Peyer's patch (tissue), 4 donors: ENCODE data around the gene PODN. TPM values are rescaled to one million over a fixed set of nuclear protein-coding genes. Genes with fewer than 3 reads are reported as not detected.

Experiments
- DNase-seq, 3 donors: peaks; one replicate each; pipeline ENCODE4 v3.0.0-alpha.2; 2017 to 2019
- H3K27ac ChIP-seq, 4 donors: fragments of 200-600 bp; sonication (generic); one replicate each; pipeline ENCODE4 v1.5.1; 2016 to 2019
- H3K27me3 ChIP-seq, 2 donors: fragments of 200-600 bp; sonication (generic); one replicate each; pipeline ENCODE4 v1.5.1; 2019
- H3K36me3 ChIP-seq, 3 donors: fragments of 200-600 bp; sonication (generic); one replicate each; pipeline ENCODE4 v1.5.1; 2016 to 2019
- H3K4me1 ChIP-seq, 4 donors: fragments of 200-600 bp; sonication (generic); one replicate each; pipeline ENCODE4 v1.5.1; 2016 to 2019
- H3K4me3 ChIP-seq, 4 donors: fragments of 200-600 bp; sonication (generic); 1 replicate in 3 of 4; 2 replicates in 1 of 4; pipeline ENCODE4 v1.5.1; 2016 to 2019; ENCODE audit warnings: mild to moderate bottlenecking in 1 of 4
- H3K9me3 ChIP-seq, 4 donors: fragments of 200-600 bp; sonication (generic); one replicate each; pipeline ENCODE4 v1.5.1; 2016 to 2019; ENCODE audit warnings: mild to moderate bottlenecking in 1 of 4
- POLR2A ChIP-seq, 2 donors: fragments of 450-650 bp; IDR thresholded peaks; one replicate each; pipeline ENCODE4 v1.5.1; 2017; ENCODE audit warnings: antibody characterized with exemption in 2 of 2, mild to moderate bottlenecking in 2 of 2, moderate library complexity in 2 of 2
- total RNA-seq, 4 donors: library from RNA; depleted of rRNA; stranded (reverse); fragments of >200 nt; gene quantifications; one replicate each; pipeline ENCODE4 v1.1.0, GENCODE V29; 2016
- TF ChIP-seq, protein P1 (sequence below), 6 experiments: fragments of 450-650 bp in 4 of 6; fragments of 200-600 bp in 2 of 6; sonication (generic) in 1 of 6; IDR thresholded peaks; one replicate each; pipeline ENCODE4 v1.5.1; 2017 to 2019; ENCODE audit warnings: antibody characterized with exemption in 6 of 6, mild to moderate bottlenecking in 3 of 6, moderate library complexity in 1 of 6

The PODN gene
- total RNA-seq, 4 donors from 2014 or later, result 7.0 to 32.2 (median 17.0) TPM

DNA sequence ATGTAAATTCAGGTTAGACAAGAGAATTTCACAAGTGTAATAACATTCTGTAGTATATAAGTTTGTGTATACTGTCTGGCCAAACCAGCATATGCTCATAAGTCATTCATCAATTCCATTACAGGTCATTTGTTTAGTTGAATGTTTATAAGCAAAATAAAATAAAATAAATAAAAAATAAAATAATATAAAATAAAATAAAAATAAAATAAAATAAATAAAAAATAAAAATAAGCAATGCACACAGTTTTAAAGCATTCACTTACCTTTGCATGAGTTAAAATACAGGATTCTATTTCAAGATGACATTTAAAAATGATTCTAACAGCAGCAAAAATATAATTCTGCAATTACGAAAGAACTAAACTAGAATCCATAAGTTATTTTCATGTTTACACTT lies 9.9 kb downstream of the PODN start:
- H3K36me3 ChIP-seq, result no peaks in the 10 kb centered on the region
- no peaks in the 10 kb centered on the region for H3K9me3 ChIP-seq
- no peaks in the 10 kb centered on the region for H3K27me3 ChIP-seq
- H3K4me1 ChIP-seq, result no peaks in the 10 kb centered on the region
- TF ChIP-seq, protein P1, sequence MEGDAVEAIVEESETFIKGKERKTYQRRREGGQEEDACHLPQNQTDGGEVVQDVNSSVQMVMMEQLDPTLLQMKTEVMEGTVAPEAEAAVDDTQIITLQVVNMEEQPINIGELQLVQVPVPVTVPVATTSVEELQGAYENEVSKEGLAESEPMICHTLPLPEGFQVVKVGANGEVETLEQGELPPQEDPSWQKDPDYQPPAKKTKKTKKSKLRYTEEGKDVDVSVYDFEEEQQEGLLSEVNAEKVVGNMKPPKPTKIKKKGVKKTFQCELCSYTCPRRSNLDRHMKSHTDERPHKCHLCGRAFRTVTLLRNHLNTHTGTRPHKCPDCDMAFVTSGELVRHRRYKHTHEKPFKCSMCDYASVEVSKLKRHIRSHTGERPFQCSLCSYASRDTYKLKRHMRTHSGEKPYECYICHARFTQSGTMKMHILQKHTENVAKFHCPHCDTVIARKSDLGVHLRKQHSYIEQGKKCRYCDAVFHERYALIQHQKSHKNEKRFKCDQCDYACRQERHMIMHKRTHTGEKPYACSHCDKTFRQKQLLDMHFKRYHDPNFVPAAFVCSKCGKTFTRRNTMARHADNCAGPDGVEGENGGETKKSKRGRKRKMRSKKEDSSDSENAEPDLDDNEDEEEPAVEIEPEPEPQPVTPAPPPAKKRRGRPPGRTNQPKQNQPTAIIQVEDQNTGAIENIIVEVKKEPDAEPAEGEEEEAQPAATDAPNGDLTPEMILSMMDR (IDR thresholded peaks at IDR 0.05), result no peak
- no peak for TF ChIP-seq POLR2A (IDR thresholded peaks at IDR 0.05)
- H3K27ac ChIP-seq, result no peak overlapping the region
- no peak for DNase-seq
- H3K4me3 ChIP-seq, result no peak overlapping the region

DNA sequence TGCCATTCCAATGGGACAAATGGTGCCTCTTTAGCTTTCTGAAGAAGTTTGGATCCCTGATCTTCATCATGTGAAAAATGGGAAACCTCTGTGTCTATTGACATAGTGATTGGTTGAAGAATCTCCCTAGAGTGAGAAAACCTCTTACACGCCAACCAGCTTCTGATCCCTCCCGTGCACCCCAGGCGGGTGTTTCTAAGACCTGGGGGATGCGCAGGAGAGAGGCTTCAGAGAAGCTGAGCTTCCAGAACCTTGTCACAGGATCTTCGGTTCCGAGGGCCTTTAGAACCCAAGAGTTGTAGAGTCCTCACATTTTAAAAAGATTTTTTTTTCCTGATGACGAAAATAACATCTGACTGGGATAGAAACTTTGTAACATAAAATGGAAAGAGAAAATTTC lies 11.3 kb downstream of the PODN start:
- Histone ChIP-seq H3K27me3 (no peaks in the 10 kb centered on the region), H3K27ac (no peak overlapping the region), H3K36me3 (no peaks in the 10 kb centered on the region), H3K4me1 (no peaks in the 10 kb centered on the region), H3K4me3 (no peak overlapping the region), H3K9me3 (no peaks in the 10 kb centered on the region)
- no peak for TF ChIP-seq POLR2A (IDR thresholded peaks at IDR 0.05)
- TF ChIP-seq, protein P1 (IDR thresholded peaks at IDR 0.05), result no peak
- no peak for DNase-seq

DNA sequence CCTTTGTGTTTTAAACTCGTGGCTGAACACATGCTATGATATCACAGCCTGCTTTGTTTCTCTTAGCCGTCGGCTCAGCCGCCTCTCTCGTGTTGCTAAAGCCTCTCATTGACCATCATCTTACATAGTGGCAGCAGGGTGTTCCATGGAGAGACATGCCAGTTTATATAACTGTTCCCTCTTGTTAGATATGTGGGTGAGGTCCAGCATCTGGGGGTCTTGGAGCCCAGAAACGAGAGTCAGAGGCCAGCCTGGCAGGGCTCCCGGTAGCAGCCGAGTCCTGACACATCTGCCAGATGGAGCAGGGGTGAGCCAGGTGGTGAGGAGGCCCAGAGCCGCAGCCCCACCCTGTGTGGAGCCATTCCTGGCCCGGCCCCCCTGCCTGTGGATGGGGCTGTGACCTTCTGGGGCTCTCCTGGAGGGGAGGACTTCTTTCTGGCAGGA lies 11.9 kb downstream of the PODN start:
- peak in 2 of 3 donors; percentile 29 to 49 for DNase-seq
- H3K27ac ChIP-seq, result no peak overlapping the region

DNA sequence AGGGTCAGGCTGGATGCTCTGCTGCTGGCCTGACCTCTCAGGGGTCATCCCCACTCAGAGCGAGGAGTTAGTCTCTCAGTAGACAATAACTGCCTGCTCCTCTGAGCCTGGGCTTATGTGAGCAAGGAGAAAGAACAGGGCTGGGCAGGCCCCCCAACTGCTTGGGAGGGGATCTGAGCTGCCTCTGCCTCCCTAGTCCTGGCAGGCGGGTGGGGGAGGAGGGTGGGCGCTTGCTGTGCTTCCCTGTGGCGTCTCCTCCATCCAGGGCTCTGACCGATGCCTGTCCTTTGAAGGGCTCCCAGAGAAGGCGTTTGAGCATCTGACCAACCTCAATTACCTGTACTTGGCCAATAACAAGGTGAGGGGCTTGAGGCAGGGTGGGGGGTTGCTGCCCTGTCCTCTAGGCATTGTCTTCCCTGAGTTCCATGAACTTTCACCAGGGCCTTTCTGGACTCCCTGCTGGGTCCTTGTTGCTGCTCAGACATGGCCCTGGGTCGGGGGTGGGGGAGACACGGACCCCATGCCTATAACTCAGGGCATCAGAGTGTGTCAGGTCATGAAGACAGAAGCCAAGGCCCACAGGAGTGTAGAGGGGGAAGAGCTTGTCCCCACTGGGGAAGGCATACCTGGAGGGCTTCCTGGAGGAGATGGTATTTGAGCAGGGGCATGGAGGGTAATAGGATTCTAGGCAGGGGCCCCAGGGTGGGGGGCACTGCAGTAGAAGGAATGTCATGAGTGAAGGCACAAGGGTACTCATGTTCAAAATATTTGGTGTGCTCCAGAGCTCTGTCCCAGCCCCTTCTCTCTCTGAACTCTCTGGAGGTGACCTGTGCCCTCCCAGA lies 12.5 kb downstream of the PODN start:
- H3K36me3 ChIP-seq, result no peaks in the 10 kb centered on the region
- peak in 1 of 3 donors; percentile 38 for DNase-seq
- H3K27me3 ChIP-seq, result no peaks in the 10 kb centered on the region

More for the DNA sequence above, 11.9 kb downstream of the PODN start:
- no peaks in the 10 kb centered on the region for H3K36me3 ChIP-seq
- H3K4me1 ChIP-seq, result no peaks in the 10 kb centered on the region
- H3K9me3 ChIP-seq, result no peaks in the 10 kb centered on the region
- H3K4me3 ChIP-seq, result no peak overlapping the region
- H3K27me3 ChIP-seq, result no peaks in the 10 kb centered on the region
- TF ChIP-seq POLR2A (IDR thresholded peaks at IDR 0.05), result no peak
- TF ChIP-seq, protein P1 (IDR thresholded peaks at IDR 0.05), result no peak

DNA sequence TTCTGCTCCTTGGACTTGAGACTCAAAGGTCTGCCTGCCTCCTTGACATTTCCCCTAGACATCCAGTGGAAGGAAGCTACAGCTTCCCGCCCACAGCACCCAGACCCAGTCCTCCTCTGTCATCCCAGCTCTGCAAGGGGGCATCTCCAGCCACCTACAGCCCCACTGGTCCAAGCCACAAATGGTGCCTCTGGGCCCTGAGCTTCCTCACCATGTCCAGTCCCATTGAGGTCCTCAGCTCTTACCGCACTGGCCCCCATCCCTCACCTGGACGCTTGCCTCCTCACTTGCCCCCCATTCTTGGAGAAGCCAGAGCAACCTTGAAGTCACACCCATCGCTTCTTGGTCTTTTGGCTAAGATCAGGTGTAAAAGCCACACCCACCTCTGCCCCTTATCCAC lies 13.2 kb downstream of the PODN start:
- no peak for TF ChIP-seq POLR2A (IDR thresholded peaks at IDR 0.05)
- TF ChIP-seq, protein P1 (IDR thresholded peaks at IDR 0.05), result no peak
- peak in 2 of 3 donors; percentile 36 to 44 for DNase-seq
- Histone ChIP-seq H3K27ac (peak overlapping the region in 1 of 4 donors; percentile 9), H3K4me1 (no peaks in the 10 kb centered on the region), H3K9me3 (no peaks in the 10 kb centered on the region), H3K36me3 (no peaks in the 10 kb centered on the region), H3K4me3 (no peak overlapping the region), H3K27me3 (no peaks in the 10 kb centered on the region)

More for the DNA sequence above, 12.5 kb downstream of the PODN start:
- Histone ChIP-seq H3K4me3 (no peak overlapping the region), H3K4me1 (no peaks in the 10 kb centered on the region), H3K27ac (no peak overlapping the region), H3K9me3 (no peaks in the 10 kb centered on the region)
- TF ChIP-seq, protein P1 (IDR thresholded peaks at IDR 0.05), result no peak
- no peak for TF ChIP-seq POLR2A (IDR thresholded peaks at IDR 0.05)
